Measurements from ENCODE around the gene IL1RAP.

DNA sequence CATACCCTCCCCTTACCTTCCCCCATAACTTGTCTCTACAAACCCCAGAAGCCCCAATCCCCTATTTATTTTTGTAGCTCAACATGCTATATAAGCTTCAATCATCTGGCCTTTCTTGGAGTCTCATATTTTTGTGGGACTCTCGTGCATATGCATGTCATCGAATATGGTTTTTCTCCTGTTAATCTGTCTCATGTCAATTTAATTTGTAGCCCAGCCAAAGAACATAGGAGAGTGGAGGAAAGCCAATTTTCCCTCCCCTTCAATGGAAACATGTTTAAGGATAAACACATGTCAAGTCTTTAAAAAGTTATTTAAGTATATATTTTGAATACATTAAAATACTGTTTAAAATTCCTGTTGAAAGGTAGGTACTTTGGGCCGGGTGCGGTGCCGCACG lies 176.4 kb downstream of the IL1RAP start:
- TF ChIP-seq, protein P1, sequence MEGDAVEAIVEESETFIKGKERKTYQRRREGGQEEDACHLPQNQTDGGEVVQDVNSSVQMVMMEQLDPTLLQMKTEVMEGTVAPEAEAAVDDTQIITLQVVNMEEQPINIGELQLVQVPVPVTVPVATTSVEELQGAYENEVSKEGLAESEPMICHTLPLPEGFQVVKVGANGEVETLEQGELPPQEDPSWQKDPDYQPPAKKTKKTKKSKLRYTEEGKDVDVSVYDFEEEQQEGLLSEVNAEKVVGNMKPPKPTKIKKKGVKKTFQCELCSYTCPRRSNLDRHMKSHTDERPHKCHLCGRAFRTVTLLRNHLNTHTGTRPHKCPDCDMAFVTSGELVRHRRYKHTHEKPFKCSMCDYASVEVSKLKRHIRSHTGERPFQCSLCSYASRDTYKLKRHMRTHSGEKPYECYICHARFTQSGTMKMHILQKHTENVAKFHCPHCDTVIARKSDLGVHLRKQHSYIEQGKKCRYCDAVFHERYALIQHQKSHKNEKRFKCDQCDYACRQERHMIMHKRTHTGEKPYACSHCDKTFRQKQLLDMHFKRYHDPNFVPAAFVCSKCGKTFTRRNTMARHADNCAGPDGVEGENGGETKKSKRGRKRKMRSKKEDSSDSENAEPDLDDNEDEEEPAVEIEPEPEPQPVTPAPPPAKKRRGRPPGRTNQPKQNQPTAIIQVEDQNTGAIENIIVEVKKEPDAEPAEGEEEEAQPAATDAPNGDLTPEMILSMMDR (IDR thresholded peaks at IDR 0.05; ENCODE audit: poor library complexity) = no peak
- no peak for TF ChIP-seq EZH2phosphoT487 (IDR thresholded peaks at IDR 0.05; ENCODE audit: low read depth, severe bottlenecking, unreplicated experiment)

All from hepatocyte (in vitro differentiated cells).